IPS-18c (cell line): ENCODE data around the gene GJD2.

Experiments
- H3K4me3 ChIP-seq: 2 replicates; pipeline ENCODE4 v1.7.0; 2013; ENCODE audit warnings: low read depth, mild to moderate bottlenecking, low read length, moderate library complexity; ENCODE audit not compliant: insufficient read depth
- H3K9me3 ChIP-seq: one replicate; pipeline ENCODE4 v1.6.1; 2013; ENCODE audit warnings: mild to moderate bottlenecking, low read length, moderate library complexity; ENCODE audit not compliant: control insufficient read depth, insufficient read depth

GJD2 gene

GRCh38 chr15:34783431-34783830 is 28.6 kb upstream of the GJD2 start:
- Histone ChIP-seq H3K4me3 (no peak overlapping the region), H3K9me3 (no peaks in the 10 kb centered on the region)

- no peaks in the 10 kb centered on the region for H3K9me3 ChIP-seq
- H3K4me3 ChIP-seq: no peak overlapping the region
Observed at GRCh38 chr15:34782901-34783300, 28.1 kb upstream of the GJD2 start.

- H3K9me3 ChIP-seq: no peaks in the 10 kb centered on the region
- H3K4me3 ChIP-seq: no peak overlapping the region
Observed at GRCh38 chr15:34780725-34781124, 25.9 kb upstream of the GJD2 start.

- Histone ChIP-seq H3K4me3 (no peak overlapping the region), H3K9me3 (no peaks in the 10 kb centered on the region)
Observed at GRCh38 chr15:34776606-34777105, 21.9 kb upstream of the GJD2 start.

GRCh38 chr15:34773917-34774316 is 19.1 kb upstream of the GJD2 start:
- Histone ChIP-seq H3K9me3 (no peaks in the 10 kb centered on the region), H3K4me3 (no peak overlapping the region)

GRCh38 chr15:34773013-34773412 is 18.2 kb upstream of the GJD2 start:
- H3K4me3 ChIP-seq: no peak overlapping the region

GRCh38 chr15:34772312-34772711 is 17.5 kb upstream of the GJD2 start:
- H3K9me3 ChIP-seq: no peaks in the 10 kb centered on the region
- H3K4me3 ChIP-seq: no peak overlapping the region

More at GRCh38 chr15:34773013-34773412, 18.2 kb upstream of the GJD2 start:
- H3K9me3 ChIP-seq: no peaks in the 10 kb centered on the region

- no peak overlapping the region for H3K4me3 ChIP-seq
- no peaks in the 10 kb centered on the region for H3K9me3 ChIP-seq
Observed at GRCh38 chr15:34769711-34770110, 14.9 kb upstream of the GJD2 start.

GRCh38 chr15:34768530-34768929 is 13.7 kb upstream of the GJD2 start:
- Histone ChIP-seq H3K9me3 (no peaks in the 10 kb centered on the region), H3K4me3 (no peak overlapping the region)

- no peaks in the 10 kb centered on the region for H3K9me3 ChIP-seq
- no peak overlapping the region for H3K4me3 ChIP-seq
Observed at GRCh38 chr15:34765741-34766140, 10.9 kb upstream of the GJD2 start.

GRCh38 chr15:34760909-34761308 is 6.1 kb upstream of the GJD2 start:
- no peaks in the 10 kb centered on the region for H3K9me3 ChIP-seq

GRCh38 chr15:34759992-34760391 is 5.2 kb upstream of the GJD2 start:
- Histone ChIP-seq H3K4me3 (no peak overlapping the region), H3K9me3 (no peaks in the 10 kb centered on the region)

More at GRCh38 chr15:34760909-34761308, 6.1 kb upstream of the GJD2 start:
- H3K4me3 ChIP-seq: no peak overlapping the region

GRCh38 chr15:34759347-34759746 is 4.5 kb upstream of the GJD2 start:
- Histone ChIP-seq H3K9me3 (no peaks in the 10 kb centered on the region), H3K4me3 (no peak overlapping the region)

GRCh38 chr15:34757262-34757661 is 2.5 kb upstream of the GJD2 start:
- H3K4me3 ChIP-seq: no peak overlapping the region
- H3K9me3 ChIP-seq: peaks cover 3% of the 10 kb centered on the region

- peak overlapping the region; percentile 64 for H3K4me3 ChIP-seq
- peaks cover 3% of the 10 kb centered on the region for H3K9me3 ChIP-seq
Observed at GRCh38 chr15:34755419-34755773, 598 bp upstream of the GJD2 start.

GRCh38 chr15:34754171-34754601 is 612 bp downstream of the GJD2 start:
- peak overlapping the region; percentile 64 for H3K4me3 ChIP-seq

GRCh38 chr15:34753236-34753894 is 1.4 kb downstream of the GJD2 start:
- Histone ChIP-seq H3K4me3 (peak overlapping the region; percentile 45), H3K9me3 (peaks cover 3% of the 10 kb centered on the region)

More at GRCh38 chr15:34754171-34754601, 612 bp downstream of the GJD2 start:
- H3K9me3 ChIP-seq: peaks cover 3% of the 10 kb centered on the region

- Histone ChIP-seq H3K9me3 (peaks cover 6% of the 10 kb centered on the region), H3K4me3 (no peak overlapping the region)
Observed at GRCh38 chr15:34749691-34750090, 5.1 kb downstream of the GJD2 start.

GRCh38 chr15:34739346-34739745 is 15.5 kb downstream of the GJD2 start:
- Histone ChIP-seq H3K4me3 (no peak overlapping the region), H3K9me3 (no peaks in the 10 kb centered on the region)
